ENCODE measurements around the gene ELK4. TPM values are rescaled to one million over a fixed set of nuclear protein-coding genes. Genes with fewer than 3 reads are reported as not detected.

The ELK4 gene
- polyA plus RNA-seq, 1 of the 3 experiments (the other 2 are of a cell fraction), result 2.6 TPM

- Histone ChIP-seq H3K4me3 (ENCODE audit: low read depth in 2 of 2, low read length in 1 of 2) (no peak overlapping the region), H3K4me2 (no peak overlapping the region), H3F3A (replicated peaks; ENCODE audit: insufficient read depth) (no peaks in the 10 kb centered on the region), H3K9me2 (no peaks in the 10 kb centered on the region), H3K9ac (no peak overlapping the region), H3K4me1 (ENCODE audit: control insufficient read depth in 1 of 2, insufficient read depth in 2 of 2, low read depth in 1 of 2, low read length in 1 of 2) (peaks cover 0 to 21% of the 10 kb centered on the region in 2 experiments; a peak in 2 of 4 replicates), H3K79me2 (ENCODE audit: insufficient read depth) (no peaks in the 10 kb centered on the region), H2AFZ (ENCODE audit: low read depth) (no peak overlapping the region), H3K27ac (ENCODE audit: low read depth in 2 of 2, low read length in 1 of 2) (no peak overlapping the region), H3K36me3 (replicated peaks in 1 of 2; ENCODE audit: control insufficient read depth in 1 of 2, insufficient read depth in 2 of 2, low read length in 1 of 2) (no peaks in the 10 kb centered on the region), H3K9me3 (no peaks in the 10 kb centered on the region), H4K20me1 (ENCODE audit: insufficient read depth) (no peaks in the 10 kb centered on the region), H3K27me3 (ENCODE audit: insufficient read depth) (no peaks in the 10 kb centered on the region; the same call in 1 of the 2 replicates)
- ChIA-PET CTCF (interaction anchor here (1.1 to 6.9 kb wide), 5 partner anchors 12 to 77 kb away, joined by 3 to 57 read pairs (median 9); no protein-coding TSS in a partner anchor), POLR2A (no interaction called here)
- no peak for DNase-seq
- 56% methylated on average over 3 of the region's 3 CpGs for WGBS (ENCODE audit: low lambda C conversion rate)
- TF ChIP-seq GABPA (IDR thresholded peaks at IDR 0.05; ENCODE audit: low read depth) (no peak), MXI1 (IDR thresholded peaks at IDR 0.05; ENCODE audit: low read depth, low read length) (no peak), GATA2 (CRISPR knock-in tag; IDR thresholded peaks at IDR 0.05) (no peak), TAF1 (IDR thresholded peaks at IDR 0.05; ENCODE audit: borderline replicate concordance, low read depth, low read length) (no peak), YY1 (IDR thresholded peaks at IDR 0.05; ENCODE audit: low read depth) (no peak), MAX (IDR thresholded peaks at IDR 0.05; ENCODE audit: low read depth) (no peak), ELF1 (IDR thresholded peaks at IDR 0.05) (no peak), SMC3 (IDR thresholded peaks at IDR 0.05; ENCODE audit: low read depth, low read length) (no peak), RAD21 (IDR thresholded peaks at IDR 0.05; ENCODE audit: low read length) (no peak), SIN3A (IDR thresholded peaks at IDR 0.05; ENCODE audit: borderline replicate concordance, low read depth, low read length) (no peak)
- TF ChIP-seq, protein P1, sequence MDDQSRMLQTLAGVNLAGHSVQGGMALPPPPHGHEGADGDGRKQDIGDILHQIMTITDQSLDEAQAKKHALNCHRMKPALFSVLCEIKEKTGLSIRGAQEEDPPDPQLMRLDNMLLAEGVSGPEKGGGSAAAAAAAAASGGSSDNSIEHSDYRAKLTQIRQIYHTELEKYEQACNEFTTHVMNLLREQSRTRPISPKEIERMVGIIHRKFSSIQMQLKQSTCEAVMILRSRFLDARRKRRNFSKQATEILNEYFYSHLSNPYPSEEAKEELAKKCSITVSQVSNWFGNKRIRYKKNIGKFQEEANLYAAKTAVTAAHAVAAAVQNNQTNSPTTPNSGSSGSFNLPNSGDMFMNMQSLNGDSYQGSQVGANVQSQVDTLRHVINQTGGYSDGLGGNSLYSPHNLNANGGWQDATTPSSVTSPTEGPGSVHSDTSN (IDR thresholded peaks at IDR 0.05), result no peak
Measured at GRCh38 chr1:205580923-205581180, 51.0 kb downstream of the ELK4 start.

DNA sequence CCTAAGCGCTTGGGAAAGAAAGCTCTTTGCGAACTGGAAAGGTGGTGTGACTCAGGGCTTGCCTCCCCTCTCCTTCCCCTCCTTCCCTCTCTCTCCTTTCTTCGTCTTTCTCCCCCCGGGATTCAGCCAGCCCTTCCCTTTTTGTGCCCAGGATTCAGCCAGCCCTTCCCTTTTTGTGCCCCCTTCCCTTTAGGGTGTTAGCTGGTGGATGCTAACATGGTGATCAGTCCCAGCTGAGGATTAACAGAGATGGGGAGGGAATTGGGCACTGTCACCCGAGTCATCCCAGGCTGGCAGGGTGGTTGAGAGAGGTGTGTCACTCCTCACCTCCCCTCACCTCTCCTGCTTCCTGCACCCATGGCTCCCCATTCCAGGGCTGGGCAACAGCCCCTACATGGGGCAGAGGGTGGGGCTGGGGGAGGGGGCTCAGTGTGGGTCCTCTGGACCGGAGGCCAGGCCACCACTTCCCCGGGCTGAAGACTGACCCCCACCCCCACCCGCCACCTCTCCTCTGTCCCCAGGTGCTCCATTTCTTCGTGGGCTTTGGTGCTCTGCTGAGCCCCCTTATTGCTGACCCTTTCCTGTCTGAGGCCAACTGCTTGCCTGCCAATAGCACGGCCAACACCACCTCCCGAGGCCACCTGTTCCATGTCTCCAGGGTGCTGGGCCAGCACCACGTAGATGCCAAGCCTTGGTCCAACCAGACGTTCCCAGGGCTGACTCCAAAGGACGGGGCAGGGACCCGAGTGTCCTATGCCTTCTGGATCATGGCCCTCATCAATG lies 51.5 kb downstream of the ELK4 start:
- Histone ChIP-seq H4K20me1 (ENCODE audit: insufficient read depth) (no peaks in the 10 kb centered on the region), H3K79me2 (ENCODE audit: insufficient read depth) (no peaks in the 10 kb centered on the region), H2AFZ (ENCODE audit: low read depth) (no peak overlapping the region), H3K9ac (no peak overlapping the region), H3K4me2 (no peak overlapping the region), H3K4me3 (ENCODE audit: low read depth in 2 of 2, low read length in 1 of 2) (no peak overlapping the region), H3K9me2 (no peaks in the 10 kb centered on the region), H3K9me3 (no peaks in the 10 kb centered on the region), H3K4me1 (ENCODE audit: control insufficient read depth in 1 of 2, insufficient read depth in 2 of 2, low read depth in 1 of 2, low read length in 1 of 2) (peaks cover 0 to 21% of the 10 kb centered on the region in 2 experiments; a peak in 2 of 4 replicates), H3K27me3 (ENCODE audit: insufficient read depth) (no peaks in the 10 kb centered on the region; the same call in 1 of the 2 replicates), H3F3A (replicated peaks; ENCODE audit: insufficient read depth) (no peaks in the 10 kb centered on the region), H3K27ac (ENCODE audit: low read depth in 2 of 2, low read length in 1 of 2) (no peak overlapping the region), H3K36me3 (replicated peaks in 1 of 2; ENCODE audit: control insufficient read depth in 1 of 2, insufficient read depth in 2 of 2, low read length in 1 of 2) (no peaks in the 10 kb centered on the region)
- no peak for TF ChIP-seq YY1 (IDR thresholded peaks at IDR 0.05; ENCODE audit: low read depth)
- TF ChIP-seq JUND (IDR thresholded peaks at IDR 0.05), result no peak
- TF ChIP-seq RAD21 (IDR thresholded peaks at IDR 0.05; ENCODE audit: low read length), result no peak
- TF ChIP-seq, protein P2, sequence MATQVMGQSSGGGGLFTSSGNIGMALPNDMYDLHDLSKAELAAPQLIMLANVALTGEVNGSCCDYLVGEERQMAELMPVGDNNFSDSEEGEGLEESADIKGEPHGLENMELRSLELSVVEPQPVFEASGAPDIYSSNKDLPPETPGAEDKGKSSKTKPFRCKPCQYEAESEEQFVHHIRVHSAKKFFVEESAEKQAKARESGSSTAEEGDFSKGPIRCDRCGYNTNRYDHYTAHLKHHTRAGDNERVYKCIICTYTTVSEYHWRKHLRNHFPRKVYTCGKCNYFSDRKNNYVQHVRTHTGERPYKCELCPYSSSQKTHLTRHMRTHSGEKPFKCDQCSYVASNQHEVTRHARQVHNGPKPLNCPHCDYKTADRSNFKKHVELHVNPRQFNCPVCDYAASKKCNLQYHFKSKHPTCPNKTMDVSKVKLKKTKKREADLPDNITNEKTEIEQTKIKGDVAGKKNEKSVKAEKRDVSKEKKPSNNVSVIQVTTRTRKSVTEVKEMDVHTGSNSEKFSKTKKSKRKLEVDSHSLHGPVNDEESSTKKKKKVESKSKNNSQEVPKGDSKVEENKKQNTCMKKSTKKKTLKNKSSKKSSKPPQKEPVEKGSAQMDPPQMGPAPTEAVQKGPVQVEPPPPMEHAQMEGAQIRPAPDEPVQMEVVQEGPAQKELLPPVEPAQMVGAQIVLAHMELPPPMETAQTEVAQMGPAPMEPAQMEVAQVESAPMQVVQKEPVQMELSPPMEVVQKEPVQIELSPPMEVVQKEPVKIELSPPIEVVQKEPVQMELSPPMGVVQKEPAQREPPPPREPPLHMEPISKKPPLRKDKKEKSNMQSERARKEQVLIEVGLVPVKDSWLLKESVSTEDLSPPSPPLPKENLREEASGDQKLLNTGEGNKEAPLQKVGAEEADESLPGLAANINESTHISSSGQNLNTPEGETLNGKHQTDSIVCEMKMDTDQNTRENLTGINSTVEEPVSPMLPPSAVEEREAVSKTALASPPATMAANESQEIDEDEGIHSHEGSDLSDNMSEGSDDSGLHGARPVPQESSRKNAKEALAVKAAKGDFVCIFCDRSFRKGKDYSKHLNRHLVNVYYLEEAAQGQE (IDR thresholded peaks at IDR 0.05; ENCODE audit: low read depth, low read length), result no peak
- TF ChIP-seq GABPA (IDR thresholded peaks at IDR 0.05; ENCODE audit: low read depth), result no peak
- no peak for TF ChIP-seq CHD2 (IDR thresholded peaks at IDR 0.05; ENCODE audit: low read length, partially characterized antibody)
- no peak for TF ChIP-seq SMC3 (IDR thresholded peaks at IDR 0.05; ENCODE audit: low read depth, low read length)
- TF ChIP-seq TAF1 (IDR thresholded peaks at IDR 0.05; ENCODE audit: borderline replicate concordance, low read depth, low read length), result no peak
- TF ChIP-seq TEAD4 (IDR thresholded peaks at IDR 0.05; ENCODE audit: borderline replicate concordance, insufficient read depth), result no peak
- no peak for TF ChIP-seq RXRA (IDR thresholded peaks at IDR 0.05; ENCODE audit: borderline replicate concordance, low read depth)
- ChIA-PET POLR2A (no interaction called here), CTCF (interaction anchor here (0.8 to 6.9 kb wide), 10 partner anchors 11 to 95 kb away, joined by 3 to 57 read pairs (median 6); a partner anchor contains a TSS)
- DNase-seq, result no peak
- 56% methylated on average over 15 of the region's 15 CpGs for WGBS (ENCODE audit: low lambda C conversion rate)

All from SK-N-SH (cell line).